HEK293T (cell line): ENCODE results near the gene KDM1B.

ENCODE experiments used
- CTCF ChIA-PET: fragments of 350-600 bp; formaldehyde crosslinking; extraction: SDS; loops from one replicate; lab custom pipeline; 2021; ENCODE audit warnings: antibody characterized with exemption, inconsistent platforms; lab: Yijun Ruan, JAX
- POLR2A ChIA-PET: fragments of 350-600 bp; formaldehyde crosslinking; extraction: SDS; loops from one replicate; lab custom pipeline; 2020; ENCODE audit warnings: antibody characterized with exemption, inconsistent platforms; lab: Yijun Ruan, JAX
- DNase-seq: peaks from one replicate; pipeline ENCODE4 v3.0.0; 2012; ENCODE audit warnings: mixed read lengths; ENCODE audit errors: extremely low spot score
- ARNT ChIP-seq: fragments of 450-650 bp; IDR thresholded peaks from 2 replicates; pipeline ENCODE4 v1.6.1; 2017; ENCODE audit warnings: mild to moderate bottlenecking
- BHLHE40 ChIP-seq: fragments of 450-650 bp; IDR thresholded peaks from 2 replicates; pipeline ENCODE4 v1.6.1; 2016; ENCODE audit warnings: mild to moderate bottlenecking, moderate library complexity, borderline replicate concordance
- CTBP1 ChIP-seq: fragments of 450-650 bp; IDR thresholded peaks from 2 replicates; pipeline ENCODE4 v1.6.1; 2016; ENCODE audit warnings: borderline replicate concordance
- ELF4 ChIP-seq: fragments of 450-650 bp; IDR thresholded peaks from 2 replicates; pipeline ENCODE4 v1.6.1; 2017; ENCODE audit warnings: antibody characterized with exemption
- FOXA1 ChIP-seq: fragments of 450-650 bp; IDR thresholded peaks from 2 replicates; pipeline ENCODE4 v1.6.1; 2016; ENCODE audit warnings: mild to moderate bottlenecking
- FOXK2 ChIP-seq: fragments of 450-650 bp; IDR thresholded peaks from 2 replicates; pipeline ENCODE4 v1.6.1; 2016; ENCODE audit warnings: mild to moderate bottlenecking
- FOXM1 ChIP-seq: fragments of 450-650 bp; IDR thresholded peaks from 2 replicates; pipeline ENCODE4 v1.6.1; 2017; ENCODE audit warnings: mild to moderate bottlenecking, borderline replicate concordance
- HDGF ChIP-seq: fragments of 450-650 bp; IDR thresholded peaks from 2 replicates; pipeline ENCODE4 v1.6.1; 2017; ENCODE audit warnings: antibody characterized with exemption, borderline replicate concordance
- L3MBTL2 ChIP-seq: fragments of 450-650 bp; conservative IDR thresholded peaks from 2 replicates; pipeline ENCODE4 v1.6.1; 2016; ENCODE audit warnings: mild to moderate bottlenecking
- LEF1 ChIP-seq: fragments of 450-650 bp; IDR thresholded peaks from 2 replicates; pipeline ENCODE4 v1.6.1; 2017; ENCODE audit warnings: mild to moderate bottlenecking, borderline replicate concordance
- NFRKB ChIP-seq: fragments of 450-650 bp; IDR thresholded peaks from 2 replicates; pipeline ENCODE4 v1.6.1; 2016; ENCODE audit warnings: mild to moderate bottlenecking, moderate library complexity
- SP1 ChIP-seq: fragments of 450-650 bp; IDR thresholded peaks from 2 replicates; pipeline ENCODE4 v1.6.1; 2017
- SUZ12 ChIP-seq: fragments of 450-650 bp; IDR thresholded peaks from 2 replicates; pipeline ENCODE4 v1.6.1; 2016; ENCODE audit warnings: mild to moderate bottlenecking
- TARDBP ChIP-seq: fragments of 450-650 bp; IDR thresholded peaks from 2 replicates; pipeline ENCODE4 v1.6.1; 2016
- ZNF384 ChIP-seq: fragments of 450-650 bp; IDR thresholded peaks from 2 replicates; pipeline ENCODE4 v1.6.1; 2016
- TF ChIP-seq, protein P1 (sequence below): fragments of 450-650 bp; IDR thresholded peaks from 2 replicates; pipeline ENCODE4 v1.6.1; 2016

Gene KDM1B

DNA sequence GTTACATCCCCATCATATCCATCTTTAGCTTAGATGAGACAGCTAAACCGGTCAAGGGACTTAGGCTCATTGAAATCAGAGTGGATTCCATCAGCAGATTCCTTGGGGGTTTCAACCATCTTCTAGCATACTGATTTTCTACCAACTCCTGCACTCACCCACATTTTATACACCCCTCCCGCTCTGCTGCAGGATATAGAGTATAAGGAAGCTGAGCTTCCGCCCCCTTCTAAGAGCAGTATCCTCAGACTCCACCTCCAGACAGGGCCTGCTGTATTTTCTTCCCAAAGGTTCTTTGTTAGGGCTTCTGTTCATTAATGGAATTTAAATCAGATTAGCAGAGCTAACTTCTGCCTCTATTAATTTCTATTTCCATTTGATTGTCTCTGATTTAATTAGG, 22.9 kb upstream of the KDM1B start:
- no peak for DNase-seq
- no peak for TF ChIP-seq ELF4
- no peak for TF ChIP-seq TARDBP
- no peak for TF ChIP-seq ZNF384
- no peak for TF ChIP-seq NFRKB
- no peak for TF ChIP-seq ARNT
- no peak for TF ChIP-seq HDGF
- TF ChIP-seq, protein P1, sequence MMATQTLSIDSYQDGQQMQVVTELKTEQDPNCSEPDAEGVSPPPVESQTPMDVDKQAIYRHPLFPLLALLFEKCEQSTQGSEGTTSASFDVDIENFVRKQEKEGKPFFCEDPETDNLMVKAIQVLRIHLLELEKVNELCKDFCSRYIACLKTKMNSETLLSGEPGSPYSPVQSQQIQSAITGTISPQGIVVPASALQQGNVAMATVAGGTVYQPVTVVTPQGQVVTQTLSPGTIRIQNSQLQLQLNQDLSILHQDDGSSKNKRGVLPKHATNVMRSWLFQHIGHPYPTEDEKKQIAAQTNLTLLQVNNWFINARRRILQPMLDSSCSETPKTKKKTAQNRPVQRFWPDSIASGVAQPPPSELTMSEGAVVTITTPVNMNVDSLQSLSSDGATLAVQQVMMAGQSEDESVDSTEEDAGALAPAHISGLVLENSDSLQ = no peak
- TF ChIP-seq L3MBTL2 = no peak
- CTCF ChIA-PET = interaction anchor here (1.1 kb wide), 1 partner anchor 9 kb away, joined by 3 read pairs; no protein-coding TSS in a partner anchor
- POLR2A ChIA-PET = no interaction called here

DNA sequence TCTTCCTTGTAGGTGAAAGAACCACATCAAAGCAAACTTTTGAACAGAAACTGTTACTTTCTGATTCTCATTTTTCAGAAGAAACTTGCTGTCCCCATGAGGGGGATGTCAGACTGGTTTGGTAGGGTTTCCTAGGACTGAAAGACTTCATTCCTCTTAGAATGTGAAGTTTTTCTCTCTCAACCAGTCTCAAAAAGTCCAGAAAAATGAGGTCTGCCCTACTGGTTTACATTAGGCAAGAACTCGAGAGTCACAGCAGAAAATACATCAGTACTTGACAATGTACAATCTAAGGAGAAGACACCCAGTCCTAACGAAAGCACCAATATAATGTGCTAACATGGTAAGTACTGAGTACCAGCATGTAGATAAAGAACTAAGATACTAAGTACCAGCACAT, 20.1 kb upstream of the KDM1B start:
- no peak for TF ChIP-seq ZNF384
- no peak for TF ChIP-seq CTBP1
- no peak for TF ChIP-seq SP1
- no peak for TF ChIP-seq NFRKB
- TF ChIP-seq SUZ12 = no peak
- no peak for TF ChIP-seq LEF1
- TF ChIP-seq TARDBP = no peak
- no peak for TF ChIP-seq L3MBTL2
- TF ChIP-seq ELF4 = no peak
- no peak for TF ChIP-seq FOXK2
- no peak for TF ChIP-seq HDGF
- TF ChIP-seq FOXM1 = no peak
- no peak for TF ChIP-seq BHLHE40
- TF ChIP-seq, protein P1 = no peak
- ChIA-PET POLR2A (no interaction called here), CTCF (no interaction called here)
- no peak for DNase-seq

DNA sequence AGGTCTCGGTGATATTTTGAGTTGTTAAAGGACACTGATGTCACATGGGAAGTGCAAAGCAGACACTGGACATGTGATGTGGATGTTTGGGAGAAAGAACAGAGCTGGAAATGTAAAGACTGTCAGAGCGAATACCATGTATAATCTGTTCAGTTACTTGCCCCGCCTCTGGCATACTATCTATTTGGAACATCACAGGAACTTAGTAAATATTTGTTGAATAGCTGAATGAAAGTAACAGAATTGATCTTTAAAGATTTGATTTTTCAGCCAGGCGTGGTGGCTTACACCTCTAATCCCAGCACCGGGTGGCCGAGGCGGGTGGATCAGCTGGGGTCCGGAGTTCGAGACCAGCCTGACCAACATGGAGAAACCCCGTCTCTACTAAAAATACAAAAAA, 19.0 kb upstream of the KDM1B start:
- TF ChIP-seq NFRKB = no peak
- TF ChIP-seq FOXM1 = no peak
- TF ChIP-seq, protein P1 = no peak
- TF ChIP-seq ZNF384 = no peak
- no peak for TF ChIP-seq L3MBTL2
- no peak for TF ChIP-seq HDGF
- TF ChIP-seq LEF1 = no peak
- TF ChIP-seq BHLHE40 = no peak
- no peak for TF ChIP-seq SUZ12
- no peak for TF ChIP-seq CTBP1
- no peak for TF ChIP-seq FOXA1
- TF ChIP-seq SP1 = no peak
- CTCF ChIA-PET = interaction anchor here (0.6 kb wide), 1 partner anchor 17 kb away, joined by 4 read pairs; no protein-coding TSS in a partner anchor
- POLR2A ChIA-PET = no interaction called here
- no peak for DNase-seq

DNA sequence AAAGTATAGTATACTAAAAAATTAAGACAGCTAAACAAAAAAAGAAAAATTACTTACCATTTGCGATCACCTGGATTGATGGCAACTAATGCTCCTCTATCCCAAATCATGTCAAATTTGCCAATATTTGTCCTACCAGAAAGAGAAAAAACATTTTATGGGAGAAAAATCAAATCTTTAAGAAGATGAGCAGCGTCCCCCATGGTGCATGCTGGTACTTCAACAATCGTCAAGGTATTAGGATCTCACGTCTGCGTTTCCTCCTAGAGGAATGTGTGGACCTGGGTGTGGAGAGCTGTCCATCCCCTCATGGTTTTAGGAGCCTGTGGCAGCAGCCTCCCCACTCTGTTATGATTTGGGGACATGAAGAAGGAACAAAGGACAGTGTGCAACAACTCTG, 16.3 kb upstream of the KDM1B start:
- TF ChIP-seq L3MBTL2 (no peak), CTBP1 (no peak), ARNT (no peak), NFRKB (no peak), SUZ12 (no peak), BHLHE40 (no peak), LEF1 (no peak), ELF4 (no peak), TARDBP (no peak), ZNF384 (no peak), SP1 (no peak), FOXM1 (no peak), FOXA1 (no peak), FOXK2 (no peak), HDGF (no peak)
- TF ChIP-seq, protein P1 = no peak
- CTCF ChIA-PET = interaction anchor here (0.6 to 0.9 kb wide), 2 partner anchors 16 to 36 kb away, joined by 3 to 6 read pairs; no protein-coding TSS in a partner anchor
- POLR2A ChIA-PET = no interaction called here
- no peak for DNase-seq

DNA sequence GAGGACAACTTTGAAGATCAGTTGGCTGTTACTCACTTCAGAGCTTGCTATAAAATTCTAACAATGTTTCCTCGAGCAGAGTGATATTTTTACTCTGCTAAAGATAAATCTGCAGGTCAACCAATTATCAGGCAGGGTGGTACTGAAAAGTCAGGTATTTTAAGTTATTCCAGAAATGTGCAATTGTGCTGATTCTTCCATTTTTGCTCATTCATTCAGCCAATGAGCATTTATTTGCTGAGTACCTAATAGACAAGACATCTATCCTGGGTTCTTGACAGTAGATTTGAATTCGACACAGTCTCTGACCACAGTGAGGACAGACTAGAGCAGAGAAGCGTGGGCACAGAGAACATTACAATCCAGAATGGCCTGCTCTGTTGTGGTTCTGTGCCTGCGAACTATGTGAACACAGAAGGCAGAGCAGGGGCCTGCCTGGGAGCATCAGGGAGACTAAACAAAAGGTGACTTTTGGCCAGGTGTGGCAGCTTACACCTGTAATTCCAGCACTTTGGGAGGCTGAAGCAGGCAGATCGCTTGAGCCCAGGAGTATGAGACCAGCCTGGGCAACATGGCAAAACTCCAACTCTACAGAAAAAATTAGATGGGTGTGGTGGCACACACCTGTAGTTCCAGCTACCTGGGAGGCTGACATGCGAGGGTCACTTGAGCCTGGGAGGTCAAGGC, 15.1 kb upstream of the KDM1B start:
- CTCF ChIA-PET = no interaction called here
- DNase-seq = no peak
- POLR2A ChIA-PET = no interaction called here
- TF ChIP-seq FOXA1 (no peak), ZNF384 (no peak), ARNT (no peak), TARDBP (no peak), ELF4 (no peak), HDGF (no peak), SP1 (no peak)
- TF ChIP-seq, protein P1 = no peak
